Activated CD4-positive, alpha-beta T cell treated with anti-CD3 and anti-CD28 coated beads for 36 hours (primary cell): ENCODE results near the gene SSBP2. TPM values are rescaled to one million over a fixed set of nuclear protein-coding genes. Genes with fewer than 3 reads are reported as not detected.
"Not testable (repeated sequence)": the region's sequence is repeated elsewhere in the genome, so short reads cannot be mapped to it uniquely, and the experiment has no call there.

Experiments
- ATAC-seq: fragments of 200-7000 bp; cut with Tn5 transposase; one replicate; pipeline ENCODE4 v1.10.0; 2021; ENCODE audit warnings: mild to moderate bottlenecking, moderate library complexity
- CTCF ChIA-PET: fragments of 350-600 bp; sonication (Branson Sonifier 250); formaldehyde crosslinking; loops from one replicate; lab custom pipeline; 2021; ENCODE audit warnings: antibody characterized with exemption; lab: Charles Lee
- POLR2A ChIA-PET: fragments of 350-600 bp; sonication (Branson Sonifier 250); formaldehyde crosslinking; loops from one replicate; lab custom pipeline; 2021; ENCODE audit warnings: antibody characterized with exemption, inconsistent platforms; lab: Charles Lee
- DNase-seq: peaks from one replicate; pipeline ENCODE4 v3.0.0-alpha.2; 2020
- H3K27ac Mint-ChIP-seq: one replicate; pipeline ENCODE4 v1.8.0; 2021; ENCODE audit warnings: mixed read lengths
- H3K27me3 Mint-ChIP-seq: one replicate; pipeline ENCODE4 v1.8.0; 2021; ENCODE audit warnings: mixed read lengths
- H3K36me3 Mint-ChIP-seq: one replicate; pipeline ENCODE4 v1.8.0; 2021; ENCODE audit warnings: low read depth, mixed read lengths
- H3K4me1 Mint-ChIP-seq: one replicate; pipeline ENCODE4 v1.8.0; 2021; ENCODE audit warnings: mixed read lengths
- H3K4me3 Mint-ChIP-seq: one replicate; pipeline ENCODE4 v1.8.0; 2021; ENCODE audit warnings: mild to moderate bottlenecking, moderate library complexity, mixed read lengths
- H3K9me3 Mint-ChIP-seq: one replicate; pipeline ENCODE4 v1.8.0; 2021; ENCODE audit warnings: low read depth, mixed read lengths
- intact Hi-C, 2 experiments: fragments of 100-400 bp; cut with DNase I in 1 of 2; cut with micrococcal nuclease in 1 of 2; formaldehyde crosslinking; loops; one replicate each; pipeline versions ENCODE4 v1.14.2 to v1.15.1; 2022 to 2024; cut with DNase I, micrococcal nuclease
- total RNA-seq, 2 experiments: library from RNA; stranded (reverse); gene quantifications; one replicate each; pipeline ENCODE4 v1.2.3, GENCODE V29; 2021

The SSBP2 gene
- total RNA-seq, 2 experiments from 2014 or later = 16.9 to 21.4 TPM

GRCh38 chr5:81506378-81506777 is 244.5 kb downstream of the SSBP2 start:
- ATAC-seq = no peak
- POLR2A ChIA-PET = no interaction called here
- no peak for DNase-seq
- H3K9me3 Mint-ChIP-seq = no peaks in the 10 kb centered on the region
- H3K27ac Mint-ChIP-seq = no peak overlapping the region
- H3K36me3 Mint-ChIP-seq = peaks cover 10% of the 10 kb centered on the region
- CTCF ChIA-PET = interaction anchor here (0.7 to 3.9 kb wide), 9 partner anchors 9 to 718 kb away, joined by 3 to 24 read pairs (median 4); no protein-coding TSS in a partner anchor
- intact Hi-C loops = loop anchor here (2.0 to 5.0 kb wide), 4 partner anchors 244 to 466 kb away; partner anchors contain the start of genes ATG10 (in 1 of the 2) and SSBP2 (in 1 of the 2)
- H3K27me3 Mint-ChIP-seq = no peaks in the 10 kb centered on the region
- no peak overlapping the region for H3K4me3 Mint-ChIP-seq
- no peaks in the 10 kb centered on the region for H3K4me1 Mint-ChIP-seq

GRCh38 chr5:81505672-81506071 is 245.2 kb downstream of the SSBP2 start:
- POLR2A ChIA-PET = no interaction called here
- intact Hi-C loops = loop anchor here (2.0 to 5.0 kb wide), 4 partner anchors 245 to 467 kb away; partner anchors contain the start of genes ATG10 (in 1 of the 2) and SSBP2 (in 1 of the 2)

GRCh38 chr5:81503602-81504001 is 247.3 kb downstream of the SSBP2 start:
- H3K27me3 Mint-ChIP-seq, H3K27ac Mint-ChIP-seq, H3K36me3 Mint-ChIP-seq, H3K4me1 Mint-ChIP-seq, DNase-seq, POLR2A ChIA-PET, H3K9me3 Mint-ChIP-seq, intact Hi-C loops, H3K4me3 Mint-ChIP-seq, ATAC-seq: not testable (repeated sequence)
- CTCF ChIA-PET = interaction anchor here (0.7 to 1.5 kb wide), 2 partner anchors 11 to 14 kb away, joined by 3 to 5 read pairs; no protein-coding TSS in a partner anchor

More at GRCh38 chr5:81505672-81506071, 245.2 kb downstream of the SSBP2 start:
- no peak overlapping the region for H3K4me3 Mint-ChIP-seq
- H3K27me3 Mint-ChIP-seq = no peaks in the 10 kb centered on the region
- ATAC-seq (no peak), DNase-seq (no peak)
- CTCF ChIA-PET = interaction anchor here (0.7 to 3.9 kb wide), 6 partner anchors 9 to 659 kb away, joined by 3 to 24 read pairs (median 4); no protein-coding TSS in a partner anchor
- peaks cover 10% of the 10 kb centered on the region for H3K36me3 Mint-ChIP-seq
- H3K27ac Mint-ChIP-seq = no peak overlapping the region
- H3K9me3 Mint-ChIP-seq = no peaks in the 10 kb centered on the region
- no peaks in the 10 kb centered on the region for H3K4me1 Mint-ChIP-seq

GRCh38 chr5:81495286-81495685 is 255.6 kb downstream of the SSBP2 start:
- H3K27ac Mint-ChIP-seq = no peak overlapping the region
- ChIA-PET CTCF (no interaction called here), POLR2A (no interaction called here)
- no peaks in the 10 kb centered on the region for H3K27me3 Mint-ChIP-seq
- DNase-seq (no peak), ATAC-seq (no peak)
- H3K36me3 Mint-ChIP-seq = no peaks in the 10 kb centered on the region
- H3K4me3 Mint-ChIP-seq = no peak overlapping the region
- H3K9me3 Mint-ChIP-seq = no peaks in the 10 kb centered on the region
- H3K4me1 Mint-ChIP-seq = no peaks in the 10 kb centered on the region
- intact Hi-C loops = no loop called here

DNA sequence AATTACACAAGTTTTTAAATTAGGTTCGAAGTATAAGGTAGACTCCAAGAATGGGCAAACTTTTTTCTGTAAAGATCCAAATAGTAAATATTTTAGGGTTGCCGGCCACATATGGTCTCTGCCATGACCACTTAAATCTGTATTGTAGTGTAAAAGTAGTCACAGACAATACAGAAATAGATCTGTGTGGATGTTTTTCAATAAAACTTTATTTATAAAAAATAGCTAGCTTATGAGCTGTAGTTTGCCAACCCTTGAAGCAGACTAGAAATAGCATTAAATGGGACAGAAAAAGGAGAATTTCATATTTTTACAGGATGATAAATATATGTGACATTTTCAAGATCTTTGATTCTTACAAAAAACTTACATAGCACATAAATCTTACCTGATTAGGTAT is 262.0 kb downstream of the SSBP2 start:
- no peak overlapping the region for H3K27ac Mint-ChIP-seq
- ATAC-seq (no peak), DNase-seq (no peak)
- H3K9me3 Mint-ChIP-seq = no peaks in the 10 kb centered on the region
- ChIA-PET POLR2A (no interaction called here), CTCF (interaction anchor here (1.2 kb wide), 1 partner anchor 21 kb away, joined by 3 read pairs; no protein-coding TSS in a partner anchor)
- no peak overlapping the region for H3K4me3 Mint-ChIP-seq
- H3K4me1 Mint-ChIP-seq = no peaks in the 10 kb centered on the region
- peaks cover 2% of the 10 kb centered on the region for H3K36me3 Mint-ChIP-seq
- intact Hi-C loops = no loop called here
- H3K27me3 Mint-ChIP-seq = no peaks in the 10 kb centered on the region

- Mint-ChIP-seq H3K27me3 (no peaks in the 10 kb centered on the region), H3K4me3 (no peak overlapping the region), H3K9me3 (no peaks in the 10 kb centered on the region), H3K4me1 (no peaks in the 10 kb centered on the region), H3K27ac (no peak overlapping the region), H3K36me3 (peaks cover 2% of the 10 kb centered on the region)
- CTCF ChIA-PET = interaction anchor here (0.5 to 0.6 kb wide), 3 partner anchors 88 to 251 kb away, joined by 3 read pairs; no protein-coding TSS in a partner anchor
- intact Hi-C loops = no loop called here
- ATAC-seq = no peak
- POLR2A ChIA-PET = no interaction called here
- no peak for DNase-seq
These were observed 264.2 kb downstream of the SSBP2 start for GRCh38 chr5:81486711-81487110.

GRCh38 chr5:81482595-81482994 is 268.3 kb downstream of the SSBP2 start:
- intact Hi-C loops = no loop called here
- H3K4me1 Mint-ChIP-seq = no peaks in the 10 kb centered on the region
- CTCF ChIA-PET = interaction anchor here (0.8 kb wide), 1 partner anchor 24 kb away, joined by 3 read pairs; no protein-coding TSS in a partner anchor
- no peaks in the 10 kb centered on the region for H3K27me3 Mint-ChIP-seq
- DNase-seq (no peak), ATAC-seq (no peak)
- H3K4me3 Mint-ChIP-seq = no peak overlapping the region
- POLR2A ChIA-PET = no interaction called here
- no peak overlapping the region for H3K27ac Mint-ChIP-seq
- no peaks in the 10 kb centered on the region for H3K36me3 Mint-ChIP-seq
- H3K9me3 Mint-ChIP-seq = no peaks in the 10 kb centered on the region

DNA sequence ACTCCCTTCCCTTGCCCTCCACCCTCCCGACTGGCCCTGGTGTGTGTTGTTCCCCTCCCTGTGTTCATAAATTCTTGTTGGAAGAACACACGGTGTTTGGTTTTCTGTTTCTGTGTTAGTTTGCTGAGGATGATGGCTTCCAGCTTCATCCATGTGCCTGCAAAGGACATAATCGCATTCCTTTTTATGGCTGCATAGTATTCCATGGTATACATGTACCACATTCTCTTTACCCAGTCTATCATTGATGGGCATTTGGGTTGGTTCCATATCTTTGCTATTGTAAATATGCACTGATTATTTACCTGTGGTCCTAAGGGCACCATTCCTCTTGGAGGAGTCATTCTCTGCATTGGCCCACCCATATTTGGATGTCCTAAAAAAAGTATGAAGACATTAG is 277.5 kb downstream of the SSBP2 start:
- H3K9me3 Mint-ChIP-seq, intact Hi-C loops, ATAC-seq, POLR2A ChIA-PET, DNase-seq, H3K27ac Mint-ChIP-seq, H3K4me3 Mint-ChIP-seq, H3K36me3 Mint-ChIP-seq, H3K27me3 Mint-ChIP-seq, H3K4me1 Mint-ChIP-seq: not testable (repeated sequence)
- CTCF ChIA-PET = interaction anchor here (1.7 kb wide), 1 partner anchor 12 kb away, joined by 6 read pairs; no protein-coding TSS in a partner anchor

GRCh38 chr5:81469676-81470075 is 281.2 kb downstream of the SSBP2 start:
- Mint-ChIP-seq H3K4me1 (no peaks in the 10 kb centered on the region), H3K27me3 (no peaks in the 10 kb centered on the region), H3K9me3 (no peaks in the 10 kb centered on the region), H3K27ac (no peak overlapping the region), H3K4me3 (no peak overlapping the region), H3K36me3 (peaks cover 8% of the 10 kb centered on the region)
- POLR2A ChIA-PET = no interaction called here
- ATAC-seq (no peak), DNase-seq (no peak)
- CTCF ChIA-PET = interaction anchor here (0.5 to 1.9 kb wide), 4 partner anchors 10 to 522 kb away, joined by 3 to 4 read pairs (median 4); no protein-coding TSS in a partner anchor
- intact Hi-C loops = no loop called here

- intact Hi-C loops = no loop called here
- POLR2A ChIA-PET = no interaction called here
- CTCF ChIA-PET = interaction anchor here (0.5 to 1.8 kb wide), 2 partner anchors 18 to 388 kb away, joined by 3 to 4 read pairs; no protein-coding TSS in a partner anchor
- Mint-ChIP-seq H3K4me1 (no peaks in the 10 kb centered on the region), H3K27me3 (no peaks in the 10 kb centered on the region), H3K9me3 (no peaks in the 10 kb centered on the region), H3K27ac (no peak overlapping the region), H3K4me3 (no peak overlapping the region), H3K36me3 (peaks cover 12% of the 10 kb centered on the region)
- no peak for DNase-seq
- no peak for ATAC-seq
These were observed 300.0 kb downstream of the SSBP2 start for GRCh38 chr5:81450940-81451339.

DNA sequence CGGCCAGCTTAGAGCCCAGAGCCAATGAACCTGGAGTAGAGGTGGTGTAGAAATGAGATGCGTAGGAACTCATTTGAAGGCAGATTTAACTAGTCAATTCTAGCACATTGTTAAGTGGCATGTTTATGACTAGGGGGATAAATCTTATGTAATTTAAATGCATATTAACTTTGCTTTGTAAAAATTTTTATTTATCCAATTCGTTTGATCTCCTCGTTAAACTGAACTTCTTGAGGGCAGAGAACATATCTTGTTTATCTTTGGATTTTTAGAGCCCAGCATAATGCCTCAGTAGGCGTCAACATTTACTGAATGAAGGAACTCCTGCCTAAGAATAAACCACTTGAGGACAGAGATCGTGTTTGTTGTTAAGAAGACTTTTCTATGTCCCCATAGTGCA is 315.9 kb downstream of the SSBP2 start:
- Mint-ChIP-seq H3K27ac (no peak overlapping the region), H3K4me1 (no peaks in the 10 kb centered on the region), H3K27me3 (no peaks in the 10 kb centered on the region), H3K36me3 (no peaks in the 10 kb centered on the region), H3K4me3 (no peak overlapping the region), H3K9me3 (no peaks in the 10 kb centered on the region)
- DNase-seq (no peak), ATAC-seq (no peak)
- CTCF ChIA-PET = interaction anchor here (1.1 to 1.9 kb wide), 2 partner anchors 10 to 72 kb away, joined by 3 to 5 read pairs; no protein-coding TSS in a partner anchor
- POLR2A ChIA-PET = no interaction called here
- intact Hi-C loops = no loop called here

DNA sequence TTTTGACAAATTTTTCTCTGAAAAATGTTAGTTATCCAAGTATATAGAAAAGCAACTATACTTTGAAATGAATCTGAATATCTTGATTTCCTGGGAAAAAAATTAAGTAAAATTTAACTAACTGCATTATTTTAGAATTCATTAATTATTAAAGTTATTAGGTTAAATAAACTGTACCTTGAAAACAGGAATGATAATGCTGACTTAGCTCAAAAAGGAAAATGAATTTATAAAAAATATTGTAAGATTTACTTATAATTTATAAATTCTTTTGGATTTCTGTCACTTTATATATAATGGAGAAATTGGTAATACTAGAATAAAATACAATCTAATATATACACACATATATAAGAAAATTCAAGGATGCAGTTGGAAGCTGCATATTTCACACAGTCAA is 320.9 kb downstream of the SSBP2 start:
- CTCF ChIA-PET = interaction anchor here (0.6 to 0.9 kb wide), 3 partner anchors 9 to 746 kb away, joined by 3 to 4 read pairs (median 3); no protein-coding TSS in a partner anchor

More for the DNA sequence above, 320.9 kb downstream of the SSBP2 start:
- H3K36me3 Mint-ChIP-seq = peaks cover 2% of the 10 kb centered on the region
- DNase-seq = no peak
- no peaks in the 10 kb centered on the region for H3K27me3 Mint-ChIP-seq
- no peak overlapping the region for H3K4me3 Mint-ChIP-seq
- H3K9me3 Mint-ChIP-seq = no peaks in the 10 kb centered on the region
- ATAC-seq = no peak
- H3K27ac Mint-ChIP-seq = no peak overlapping the region
- H3K4me1 Mint-ChIP-seq = peaks cover 18% of the 10 kb centered on the region
- intact Hi-C loops = loop anchor here (5.0 to 10.0 kb wide), 5 partner anchors 315 to 542 kb away; partner anchors contain the start of gene ATG10 (in 1 of the 2)
- POLR2A ChIA-PET = no interaction called here
